Esophagus squamous epithelium (tissue), 5 donors: ENCODE measurements around the gene CABLES1. TPM values are rescaled to one million over a fixed set of nuclear protein-coding genes. Genes with fewer than 3 reads are reported as not detected.

Experiments used
- DNase-seq: peaks from one replicate; lab custom pipeline; 2025; lab: John Stamatoyannopoulos, UW
- H3K27ac ChIP-seq, 4 donors: fragments of 200-600 bp; sonication (generic); one replicate each; pipeline ENCODE4 v1.5.1; 2016 to 2019; ENCODE audit warnings: mild to moderate bottlenecking in 1 of 4
- H3K27me3 ChIP-seq, 4 donors: fragments of 200-600 bp; sonication (generic); 1 replicate in 3 of 4; 2 replicates in 1 of 4; pipeline versions ENCODE4 v1.5.1 to v1.6.0; 2017 to 2021; ENCODE audit warnings: antibody characterized with exemption in 1 of 4
- H3K36me3 ChIP-seq, 3 donors: fragments of 200-600 bp; sonication (generic); one replicate each; pipeline ENCODE4 v1.5.1; 2016 to 2019
- H3K4me1 ChIP-seq, 3 donors: fragments of 200-600 bp; sonication (generic); one replicate each; pipeline ENCODE4 v1.5.1; 2017 to 2019
- H3K4me3 ChIP-seq, 4 donors: fragments of 200-600 bp; sonication (generic); 1 replicate in 3 of 4; 2 replicates in 1 of 4; pipeline ENCODE4 v1.5.1; 2016 to 2019; ENCODE audit warnings: mild to moderate bottlenecking in 2 of 4, moderate library complexity in 1 of 4
- H3K9me3 ChIP-seq, 3 donors: fragments of 200-600 bp; sonication (generic); one replicate each; pipeline ENCODE4 v1.5.1; 2016 to 2019
- POLR2A ChIP-seq, 4 donors: fragments of 450-650 bp; IDR thresholded peaks; one replicate each; pipeline ENCODE4 v1.6.1; 2017; ENCODE audit warnings: antibody characterized with exemption in 4 of 4, mild to moderate bottlenecking in 4 of 4, moderate library complexity in 3 of 4
- WGBS, 2 donors: methylation state at CpG; one replicate each; pipeline ENCODE4 v1.1.5; 2018; 5-methylcytosine and 5-hydroxymethylcytosine counted together
- intact Hi-C: fragments of 100-400 bp; cut with DNase I; formaldehyde crosslinking; loops from one replicate; pipeline ENCODE4 v1.15.0; 2022
- total RNA-seq, 4 donors: library from RNA; depleted of rRNA; stranded (reverse); fragments of >200 nt; gene quantifications; one replicate each; pipeline ENCODE4 v1.1.0, GENCODE V29; 2016
- TF ChIP-seq, protein P1 (sequence below), 6 experiments: fragments of 450-650 bp in 4 of 6; fragments of 200-600 bp in 2 of 6; sonication (generic) in 2 of 6; IDR thresholded peaks; one replicate each; pipeline ENCODE4 v1.5.1; 2016 to 2019; ENCODE audit warnings: antibody characterized with exemption in 6 of 6, mild to moderate bottlenecking in 4 of 6, moderate library complexity in 4 of 6
- donor health status: DM: yes; HTN: yes; CAD: no.

The CABLES1 gene
- total RNA-seq, 4 donors from 2014 or later: 4.4 to 9.9 (median 8.5) TPM

DNA sequence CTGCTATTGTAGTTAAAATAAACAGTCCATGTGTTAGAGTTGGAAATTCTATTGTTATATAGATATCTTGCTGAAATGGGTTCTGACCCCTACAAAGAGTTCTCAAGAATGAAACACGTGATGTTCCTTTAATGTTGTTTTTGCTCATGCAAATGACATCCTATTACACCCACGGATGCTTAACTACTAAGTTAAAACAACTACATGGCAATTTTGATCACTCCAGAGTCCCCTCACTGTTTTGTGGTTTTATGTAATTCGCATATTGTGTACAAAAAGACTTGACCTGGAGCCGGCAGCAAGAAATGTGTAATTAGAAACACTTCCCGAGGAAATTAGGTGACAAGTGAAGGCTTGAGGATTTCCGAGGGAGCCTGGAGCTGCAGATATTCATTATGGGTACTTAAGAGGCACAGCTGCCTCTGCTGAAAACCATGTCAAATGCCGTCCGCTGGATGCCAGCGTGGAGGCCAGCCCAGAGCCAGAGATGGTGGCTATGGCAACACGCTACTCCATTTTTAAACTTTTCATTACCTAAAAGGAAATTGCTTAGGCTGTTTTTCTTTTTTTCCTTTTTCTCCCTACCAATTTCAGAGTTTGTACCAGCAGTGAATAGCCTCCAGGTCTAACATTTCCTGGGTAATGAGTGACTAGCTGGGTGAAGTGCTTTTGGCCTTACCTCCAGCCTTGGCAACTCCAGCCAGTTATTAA, 21.0 kb upstream of the CABLES1 start:
- WGBS, 2 donors: 11 to 13% methylated on average over 10 of the region's 10 CpGs
- Histone ChIP-seq H3K27me3 (no peaks in the 10 kb centered on the region), H3K4me1 (peaks cover 5 to 48% (median 6%) of the 10 kb centered on the region in 3 donors), H3K27ac (peak overlapping the region in 3 of 4 donors; percentile 18 to 62 (median 53)), H3K36me3 (no peaks in the 10 kb centered on the region), H3K4me3 (no peak overlapping the region), H3K9me3 (no peaks in the 10 kb centered on the region)
- TF ChIP-seq, protein P1, sequence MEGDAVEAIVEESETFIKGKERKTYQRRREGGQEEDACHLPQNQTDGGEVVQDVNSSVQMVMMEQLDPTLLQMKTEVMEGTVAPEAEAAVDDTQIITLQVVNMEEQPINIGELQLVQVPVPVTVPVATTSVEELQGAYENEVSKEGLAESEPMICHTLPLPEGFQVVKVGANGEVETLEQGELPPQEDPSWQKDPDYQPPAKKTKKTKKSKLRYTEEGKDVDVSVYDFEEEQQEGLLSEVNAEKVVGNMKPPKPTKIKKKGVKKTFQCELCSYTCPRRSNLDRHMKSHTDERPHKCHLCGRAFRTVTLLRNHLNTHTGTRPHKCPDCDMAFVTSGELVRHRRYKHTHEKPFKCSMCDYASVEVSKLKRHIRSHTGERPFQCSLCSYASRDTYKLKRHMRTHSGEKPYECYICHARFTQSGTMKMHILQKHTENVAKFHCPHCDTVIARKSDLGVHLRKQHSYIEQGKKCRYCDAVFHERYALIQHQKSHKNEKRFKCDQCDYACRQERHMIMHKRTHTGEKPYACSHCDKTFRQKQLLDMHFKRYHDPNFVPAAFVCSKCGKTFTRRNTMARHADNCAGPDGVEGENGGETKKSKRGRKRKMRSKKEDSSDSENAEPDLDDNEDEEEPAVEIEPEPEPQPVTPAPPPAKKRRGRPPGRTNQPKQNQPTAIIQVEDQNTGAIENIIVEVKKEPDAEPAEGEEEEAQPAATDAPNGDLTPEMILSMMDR (IDR thresholded peaks at IDR 0.05): no peak
- TF ChIP-seq POLR2A (IDR thresholded peaks at IDR 0.05): no peak
- intact Hi-C loops: no loop called here
- DNase-seq: no peak

GRCh38 chr18:23114911-23115310, 20.4 kb upstream of the CABLES1 start:
- no peak for DNase-seq
- H3K27ac ChIP-seq: peak overlapping the region in 3 of 4 donors; percentile 13 to 62 (median 53)

GRCh38 chr18:23115683-23116096, 19.6 kb upstream of the CABLES1 start:
- 21 to 24% methylated on average over 5 of the region's 5 CpGs for whole genome bisulfite sequencing, 2 donors
- Histone ChIP-seq H3K36me3 (no peaks in the 10 kb centered on the region), H3K27ac (peak overlapping the region in 1 of 4 donors; percentile 62), H3K9me3 (no peaks in the 10 kb centered on the region), H3K27me3 (no peaks in the 10 kb centered on the region), H3K4me3 (no peak overlapping the region), H3K4me1 (peaks cover 5 to 48% (median 6%) of the 10 kb centered on the region in 3 donors)
- DNase-seq: no peak
- TF ChIP-seq POLR2A (IDR thresholded peaks at IDR 0.05): no peak
- TF ChIP-seq, protein P1 (IDR thresholded peaks at IDR 0.05): no peak
- intact Hi-C loops: no loop called here

More at GRCh38 chr18:23114911-23115310, 20.4 kb upstream of the CABLES1 start:
- WGBS, 2 donors: 49 to 63% methylated on average over 5 of the region's 5 CpGs
- TF ChIP-seq POLR2A (IDR thresholded peaks at IDR 0.05): no peak
- TF ChIP-seq, protein P1 (IDR thresholded peaks at IDR 0.05): no peak
- Histone ChIP-seq H3K27me3 (no peaks in the 10 kb centered on the region), H3K36me3 (no peaks in the 10 kb centered on the region), H3K4me1 (peaks cover 5 to 48% (median 6%) of the 10 kb centered on the region in 3 donors), H3K4me3 (no peak overlapping the region), H3K9me3 (no peaks in the 10 kb centered on the region)
- intact Hi-C loops: no loop called here

DNA sequence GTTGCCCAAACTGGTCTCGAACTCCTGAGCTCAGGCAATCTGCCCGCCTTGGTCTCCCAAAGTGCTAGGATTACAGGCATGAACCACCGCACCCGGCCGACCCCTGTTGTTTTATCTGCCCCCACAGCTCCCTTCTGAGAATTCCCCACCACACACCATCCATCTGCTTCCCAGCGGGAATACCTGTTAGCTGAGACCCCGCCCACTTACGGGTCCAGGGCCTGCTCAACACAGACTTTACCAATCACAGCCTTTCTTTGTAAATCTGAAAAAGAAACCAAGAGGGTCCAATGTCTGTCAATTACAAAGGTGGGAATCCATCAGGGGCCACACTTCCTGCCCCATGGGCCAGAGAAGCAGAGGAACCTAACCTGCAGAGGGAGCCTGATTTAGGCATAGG, 14.2 kb upstream of the CABLES1 start:
- 93 to 100% methylated on average over 7 of the region's 8 CpGs for WGBS, 2 donors
- H3K9me3 ChIP-seq: no peaks in the 10 kb centered on the region
- intact Hi-C loops: no loop called here
- peaks cover 0 to 18% (median 0%) of the 10 kb centered on the region in 3 donors for H3K4me1 ChIP-seq
- no peak overlapping the region for H3K4me3 ChIP-seq
- TF ChIP-seq POLR2A (IDR thresholded peaks at IDR 0.05): no peak
- TF ChIP-seq, protein P1 (IDR thresholded peaks at IDR 0.05): no peak
- H3K27ac ChIP-seq: no peak overlapping the region
- DNase-seq: no peak
- no peaks in the 10 kb centered on the region for H3K36me3 ChIP-seq
- no peaks in the 10 kb centered on the region for H3K27me3 ChIP-seq
